IPS-18c (cell line): ENCODE data around the gene MFSD1.

ENCODE experiments used
- H3K4me3 ChIP-seq: 2 replicates; pipeline ENCODE4 v1.7.0; 2013; ENCODE audit warnings: low read depth, mild to moderate bottlenecking, low read length, moderate library complexity; ENCODE audit not compliant: insufficient read depth
- H3K9me3 ChIP-seq: one replicate; pipeline ENCODE4 v1.6.1; 2013; ENCODE audit warnings: mild to moderate bottlenecking, low read length, moderate library complexity; ENCODE audit not compliant: control insufficient read depth, insufficient read depth

The MFSD1 gene

GRCh38 chr3:158801696-158802408 is at the start of gene MFSD1:
TSS of gene MFSD1 (plus strand) at chr3:158802054. CDS start at chr3:158802153, 99 bp downstream.
- Histone ChIP-seq H3K4me3 (peak within 1 kb of the TSS; percentile 82), H3K9me3 (peaks cover 4% of the 10 kb centered on the region)

- H3K4me3 ChIP-seq = no peak overlapping the region
- H3K9me3 ChIP-seq = no peaks in the 10 kb centered on the region
These were observed 48.0 kb upstream of the MFSD1 start for GRCh38 chr3:158753854-158754253.

GRCh38 chr3:158755421-158755820 is 46.4 kb upstream of the MFSD1 start:
- no peak overlapping the region for H3K4me3 ChIP-seq
- H3K9me3 ChIP-seq = no peaks in the 10 kb centered on the region

- H3K9me3 ChIP-seq = no peaks in the 10 kb centered on the region
- no peak overlapping the region for H3K4me3 ChIP-seq
These were observed 40.5 kb upstream of the MFSD1 start for GRCh38 chr3:158761350-158761749.

GRCh38 chr3:158762701-158763100 is 39.2 kb upstream of the MFSD1 start:
- Histone ChIP-seq H3K4me3 (no peak overlapping the region), H3K9me3 (no peaks in the 10 kb centered on the region)

- Histone ChIP-seq H3K4me3 (no peak overlapping the region), H3K9me3 (no peaks in the 10 kb centered on the region)
These were observed 38.4 kb upstream of the MFSD1 start for GRCh38 chr3:158763421-158763820.

GRCh38 chr3:158765518-158766205 is 36.2 kb upstream of the MFSD1 start:
- H3K4me3 ChIP-seq = no peak overlapping the region
- H3K9me3 ChIP-seq = no peaks in the 10 kb centered on the region

GRCh38 chr3:158766364-158766763 is 35.5 kb upstream of the MFSD1 start:
- Histone ChIP-seq H3K4me3 (no peak overlapping the region), H3K9me3 (no peaks in the 10 kb centered on the region)

GRCh38 chr3:158768361-158768787 is 33.5 kb upstream of the MFSD1 start:
- Histone ChIP-seq H3K9me3 (no peaks in the 10 kb centered on the region), H3K4me3 (no peak overlapping the region)

GRCh38 chr3:158768881-158769543 is 32.8 kb upstream of the MFSD1 start:
- Histone ChIP-seq H3K9me3 (no peaks in the 10 kb centered on the region), H3K4me3 (no peak overlapping the region)

GRCh38 chr3:158769549-158769948 is 32.3 kb upstream of the MFSD1 start:
- Histone ChIP-seq H3K4me3 (no peak overlapping the region), H3K9me3 (no peaks in the 10 kb centered on the region)

GRCh38 chr3:158769952-158770740 is 31.7 kb upstream of the MFSD1 start:
- H3K9me3 ChIP-seq = no peaks in the 10 kb centered on the region
- no peak overlapping the region for H3K4me3 ChIP-seq

GRCh38 chr3:158770741-158771350 is 31.0 kb upstream of the MFSD1 start:
- H3K4me3 ChIP-seq = no peak overlapping the region
- H3K9me3 ChIP-seq = no peaks in the 10 kb centered on the region

GRCh38 chr3:158771577-158771976 is 30.3 kb upstream of the MFSD1 start:
- Histone ChIP-seq H3K9me3 (no peaks in the 10 kb centered on the region), H3K4me3 (no peak overlapping the region)

- Histone ChIP-seq H3K9me3 (no peaks in the 10 kb centered on the region), H3K4me3 (no peak overlapping the region)
These were observed 29.9 kb upstream of the MFSD1 start for GRCh38 chr3:158771982-158772381.

- Histone ChIP-seq H3K4me3 (no peak overlapping the region), H3K9me3 (no peaks in the 10 kb centered on the region)
These were observed 28.7 kb upstream of the MFSD1 start for GRCh38 chr3:158773166-158773565.
